ENCODE measurements around the gene MAG. TPM values are rescaled to one million over a fixed set of nuclear protein-coding genes. Genes with fewer than 3 reads are reported as not detected.

The MAG gene
- total RNA-seq, 2 donors from 2014 or later: 13.9 TPM; not detected in 1

GRCh38 chr19:35308910-35309309 lies 16.9 kb downstream of the MAG start:
- TF ChIP-seq CTCF (IDR thresholded peaks at IDR 0.05) (no peak), POLR2A (IDR thresholded peaks at IDR 0.05) (no peak), POLR2AphosphoS5 (IDR thresholded peaks at IDR 0.05) (no peak)
- H3K4me3 ChIP-seq: no peak overlapping the region
- intact Hi-C loops (cut with DNase I): no loop called here
- H3K4me1 ChIP-seq (replicated peaks): no peaks in the 10 kb centered on the region
- no peak for DNase-seq (ENCODE audit: low spot score)
- no peaks in the 10 kb centered on the region for H3K27me3 ChIP-seq (replicated peaks; ENCODE audit: insufficient read depth)
- H3K9me3 ChIP-seq: no peaks in the 10 kb centered on the region
- H3K36me3 ChIP-seq: no peaks in the 10 kb centered on the region
- 83% methylated on average over 7 of the region's 7 CpGs for WGBS
- H3K27ac ChIP-seq: no peak overlapping the region

GRCh38 chr19:35309481-35310279 lies 17.7 kb downstream of the MAG start:
- no peak for TF ChIP-seq POLR2AphosphoS5 (IDR thresholded peaks at IDR 0.05)
- TF ChIP-seq POLR2A (IDR thresholded peaks at IDR 0.05): no peak
- TF ChIP-seq CTCF (IDR thresholded peaks at IDR 0.05): no peak
- no peaks in the 10 kb centered on the region for H3K36me3 ChIP-seq
- no peak overlapping the region for H3K27ac ChIP-seq
- no peak for DNase-seq (ENCODE audit: low spot score)
- H3K4me3 ChIP-seq: no peak overlapping the region
- no peaks in the 10 kb centered on the region for H3K27me3 ChIP-seq (replicated peaks; ENCODE audit: insufficient read depth)
- no peaks in the 10 kb centered on the region for H3K4me1 ChIP-seq (replicated peaks)
- intact Hi-C loops (cut with DNase I): no loop called here
- 66% methylated on average over 38 of the region's 47 CpGs for WGBS
- H3K9me3 ChIP-seq: no peaks in the 10 kb centered on the region

- Histone ChIP-seq H3K27ac (no peak overlapping the region), H3K4me1 (replicated peaks) (no peaks in the 10 kb centered on the region), H3K4me3 (no peak overlapping the region), H3K27me3 (replicated peaks; ENCODE audit: insufficient read depth) (no peaks in the 10 kb centered on the region), H3K36me3 (no peaks in the 10 kb centered on the region), H3K9me3 (no peaks in the 10 kb centered on the region)
- intact Hi-C loops (cut with DNase I): no loop called here
- TF ChIP-seq POLR2A (IDR thresholded peaks at IDR 0.05): no peak
- no peak for TF ChIP-seq POLR2AphosphoS5 (IDR thresholded peaks at IDR 0.05)
- TF ChIP-seq CTCF (IDR thresholded peaks at IDR 0.05): no peak
- no peak for DNase-seq (ENCODE audit: low spot score)
- 82% methylated on average over 12 of the region's 12 CpGs for WGBS
These were observed 18.4 kb downstream of the MAG start for GRCh38 chr19:35310331-35310730.

GRCh38 chr19:35310811-35311465 lies 19.0 kb downstream of the MAG start:
- intact Hi-C loops (cut with DNase I): no loop called here
- Histone ChIP-seq H3K36me3 (no peaks in the 10 kb centered on the region), H3K27ac (no peak overlapping the region)

More at GRCh38 chr19:35310811-35311465, 19.0 kb downstream of the MAG start:
- TF ChIP-seq CTCF (IDR thresholded peaks at IDR 0.05): no peak
- TF ChIP-seq POLR2AphosphoS5 (IDR thresholded peaks at IDR 0.05): no peak
- TF ChIP-seq POLR2A (IDR thresholded peaks at IDR 0.05): no peak
- H3K4me3 ChIP-seq: no peak overlapping the region
- no peaks in the 10 kb centered on the region for H3K4me1 ChIP-seq (replicated peaks)
- 92% methylated on average over 10 of the region's 10 CpGs for WGBS
- no peaks in the 10 kb centered on the region for H3K27me3 ChIP-seq (replicated peaks; ENCODE audit: insufficient read depth)
- H3K9me3 ChIP-seq: no peaks in the 10 kb centered on the region
- DNase-seq (ENCODE audit: low spot score): no peak
